Suprapubic skin (tissue), 4 donors: Measurements from ENCODE around the gene ODAD4. TPM values are rescaled to one million over a fixed set of nuclear protein-coding genes. Genes with fewer than 3 reads are reported as not detected.
A peak's percentile ranks its signal among the peaks of the same experiment; 100 is the strongest.

Experiments
- DNase-seq, 2 donors: peaks; one replicate each; pipeline ENCODE4 v3.0.0-alpha.2; 2019; ENCODE audit warnings: low spot score in 2 of 2
- H3K27ac ChIP-seq: fragments of 200-600 bp; sonication (generic); one replicate; pipeline ENCODE4 v1.5.1; 2019
- H3K27me3 ChIP-seq: fragments of 200-600 bp; sonication (generic); one replicate; pipeline ENCODE4 v1.5.1; 2019
- H3K36me3 ChIP-seq: fragments of 200-600 bp; sonication (generic); one replicate; pipeline ENCODE4 v1.5.1; 2019
- H3K4me1 ChIP-seq: fragments of 200-600 bp; sonication (generic); one replicate; pipeline ENCODE4 v1.5.1; 2019
- H3K4me3 ChIP-seq: fragments of 200-600 bp; sonication (generic); one replicate; pipeline ENCODE4 v1.5.1; 2019; ENCODE audit warnings: mild to moderate bottlenecking
- H3K9me3 ChIP-seq: fragments of 200-600 bp; sonication (generic); one replicate; pipeline ENCODE4 v1.5.1; 2019
- CTCF ChIP-seq, 2 donors: fragments of 200-600 bp in 1 of 2; fragments of 450-650 bp in 1 of 2; sonication (generic) in 1 of 2; IDR thresholded peaks; one replicate each; pipeline ENCODE4 v1.5.1; 2016 to 2019; ENCODE audit warnings: antibody characterized with exemption in 2 of 2, mild to moderate bottlenecking in 1 of 2, moderate library complexity in 1 of 2
- EP300 ChIP-seq: sonication (generic); formaldehyde crosslinking; IDR thresholded peaks from one replicate; pipeline ENCODE4 v1.6.1; 2017; ENCODE audit warnings: antibody characterized with exemption
- POLR2A ChIP-seq, 2 donors: fragments of 450-650 bp; IDR thresholded peaks; one replicate each; pipeline ENCODE4 v1.6.1; 2017; ENCODE audit warnings: antibody characterized with exemption in 2 of 2, mild to moderate bottlenecking in 2 of 2, moderate library complexity in 2 of 2
- POLR2AphosphoS5 ChIP-seq, 3 donors: sonication (generic); formaldehyde crosslinking; IDR thresholded peaks; one replicate each; pipeline ENCODE4 v1.6.1; 2017; ENCODE audit warnings: antibody characterized with exemption in 3 of 3
- WGBS: methylation state at CpG from one replicate; pipeline ENCODE4 v1.1.5; 2018; 5-methylcytosine and 5-hydroxymethylcytosine counted together
- total RNA-seq, 4 donors: library from RNA; depleted of rRNA; stranded (reverse); fragments of >200 nt; gene quantifications; one replicate each; pipeline ENCODE4 v1.1.0, GENCODE V29; 2016

The ODAD4 gene
- total RNA-seq, 4 donors from 2014 or later, result 0.42 to 1.9 (median 1.3) TPM; not detected in 1

- Histone ChIP-seq H3K9me3 (no peaks in the 10 kb centered on the region), H3K27me3 (no peaks in the 10 kb centered on the region), H3K27ac (no peak overlapping the region), H3K36me3 (peaks cover 93% of the 10 kb centered on the region), H3K4me3 (no peak overlapping the region), H3K4me1 (peaks cover 20% of the 10 kb centered on the region)
- no peak for DNase-seq
- WGBS, result 94% methylated on average over 7 of the region's 7 CpGs
- TF ChIP-seq POLR2AphosphoS5 (IDR thresholded peaks at IDR 0.05), result no peak
- TF ChIP-seq EP300, result no peak
- no peak for TF ChIP-seq CTCF (IDR thresholded peaks at IDR 0.05)
These were observed 39.0 kb upstream of the ODAD4 start for GRCh38 chr17:41891135-41892020.

GRCh38 chr17:41892021-41892376 is 38.4 kb upstream of the ODAD4 start:
- no peak for TF ChIP-seq EP300
- TF ChIP-seq POLR2AphosphoS5 (IDR thresholded peaks at IDR 0.05), result no peak
- TF ChIP-seq CTCF (IDR thresholded peaks at IDR 0.05), result no peak
- no peak for TF ChIP-seq POLR2A (IDR thresholded peaks at IDR 0.05)
- Histone ChIP-seq H3K27me3 (no peaks in the 10 kb centered on the region), H3K36me3 (peaks cover 93% of the 10 kb centered on the region), H3K27ac (no peak overlapping the region), H3K4me3 (no peak overlapping the region), H3K9me3 (no peaks in the 10 kb centered on the region), H3K4me1 (peaks cover 20% of the 10 kb centered on the region)
- no peak for DNase-seq
- WGBS, result 97% methylated on average over 4 of the region's 4 CpGs

GRCh38 chr17:41893384-41893783 is 37.0 kb upstream of the ODAD4 start:
- DNase-seq, result no peak
- H3K27ac ChIP-seq, result no peak overlapping the region
- TF ChIP-seq POLR2AphosphoS5 (IDR thresholded peaks at IDR 0.05), result no peak
- no peak for TF ChIP-seq EP300
- TF ChIP-seq CTCF (IDR thresholded peaks at IDR 0.05), result no peak
- TF ChIP-seq POLR2A (IDR thresholded peaks at IDR 0.05), result no peak
- H3K27me3 ChIP-seq, result no peaks in the 10 kb centered on the region
- peaks cover 20% of the 10 kb centered on the region for H3K4me1 ChIP-seq
- no peak overlapping the region for H3K4me3 ChIP-seq
- H3K9me3 ChIP-seq, result no peaks in the 10 kb centered on the region
- peaks cover 93% of the 10 kb centered on the region for H3K36me3 ChIP-seq
- WGBS, result 86% methylated on average over 3 of the region's 3 CpGs

GRCh38 chr17:41894791-41895331 is 35.6 kb upstream of the ODAD4 start:
- peaks cover 92% of the 10 kb centered on the region for H3K36me3 ChIP-seq

More at GRCh38 chr17:41894791-41895331, 35.6 kb upstream of the ODAD4 start:
- 43% methylated on average over 7 of the region's 7 CpGs for WGBS
- Histone ChIP-seq H3K4me3 (no peak overlapping the region), H3K9me3 (no peaks in the 10 kb centered on the region), H3K27me3 (no peaks in the 10 kb centered on the region), H3K27ac (peak overlapping the region; percentile 76), H3K4me1 (peaks cover 20% of the 10 kb centered on the region)
- DNase-seq, result no peak
- TF ChIP-seq EP300 (no peak), CTCF (IDR thresholded peaks at IDR 0.05) (no peak), POLR2A (IDR thresholded peaks at IDR 0.05) (no peak), POLR2AphosphoS5 (IDR thresholded peaks at IDR 0.05) (no peak)
